ENCODE results near the gene RPS18. TPM values are rescaled to one million over a fixed set of nuclear protein-coding genes. Genes with fewer than 3 reads are reported as not detected.

Gene RPS18
- total and polyA plus RNA-seq, 9 of the 15 experiments (the other 6 are each of a cell fraction or from before 2014, with no cell fraction given), result 5,023 to 17,516 (median 8,131) TPM

DNA sequence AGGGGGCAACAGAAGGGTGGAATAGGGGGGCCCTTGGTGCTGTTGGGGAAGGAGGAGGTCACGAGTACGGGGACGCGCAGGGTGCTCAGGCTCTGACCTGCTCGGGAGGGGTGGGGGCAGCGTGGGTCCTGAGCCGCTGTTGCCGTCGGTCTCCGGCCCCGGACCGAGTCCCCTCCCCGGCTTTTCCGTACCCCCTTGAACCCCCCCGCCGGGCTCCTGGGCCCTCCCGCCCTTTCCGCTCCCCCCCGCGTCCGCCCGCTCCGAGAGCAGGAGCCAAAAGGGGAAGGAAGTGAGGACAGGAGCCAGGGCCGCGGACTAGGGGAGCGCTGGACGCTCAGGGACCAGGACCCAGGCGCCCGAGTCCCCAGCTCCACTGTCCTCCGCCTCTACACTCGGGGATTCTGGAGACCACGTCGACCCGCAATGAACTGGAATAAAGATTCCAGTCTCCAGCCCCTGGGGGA, 26.9 kb downstream of the RPS18 start, which contains the start of gene RGL2 (continued):
- TF ChIP-seq, protein P1, sequence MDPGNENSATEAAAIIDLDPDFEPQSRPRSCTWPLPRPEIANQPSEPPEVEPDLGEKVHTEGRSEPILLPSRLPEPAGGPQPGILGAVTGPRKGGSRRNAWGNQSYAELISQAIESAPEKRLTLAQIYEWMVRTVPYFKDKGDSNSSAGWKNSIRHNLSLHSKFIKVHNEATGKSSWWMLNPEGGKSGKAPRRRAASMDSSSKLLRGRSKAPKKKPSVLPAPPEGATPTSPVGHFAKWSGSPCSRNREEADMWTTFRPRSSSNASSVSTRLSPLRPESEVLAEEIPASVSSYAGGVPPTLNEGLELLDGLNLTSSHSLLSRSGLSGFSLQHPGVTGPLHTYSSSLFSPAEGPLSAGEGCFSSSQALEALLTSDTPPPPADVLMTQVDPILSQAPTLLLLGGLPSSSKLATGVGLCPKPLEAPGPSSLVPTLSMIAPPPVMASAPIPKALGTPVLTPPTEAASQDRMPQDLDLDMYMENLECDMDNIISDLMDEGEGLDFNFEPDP (CRISPR knock-in tag; IDR thresholded peaks at IDR 0.05), result 0 out of 2 replicates have a peak, but pooled peaks have one; percentile 75
- TF ChIP-seq CHD1 (IDR thresholded peaks at IDR 0.05; ENCODE audit: low read length) (no peak), GABPA (tag; conservative IDR thresholded peaks at IDR 0.05; ENCODE audit: low read depth) (no peak), KLF16 (IDR thresholded peaks at IDR 0.05) (no peak), SIRT6 (IDR thresholded peaks at IDR 0.05; ENCODE audit: low read depth, low read length) (no peak), MCM3 (IDR thresholded peaks at IDR 0.05) (no peak), ZKSCAN3 (CRISPR knock-in tag; IDR thresholded peaks at IDR 0.05) (no peak), NFRKB (IDR thresholded peaks at IDR 0.05; ENCODE audit: low read depth) (no peak), PHF21A (IDR thresholded peaks at IDR 0.05; ENCODE audit: borderline replicate concordance, low read depth) (no peak), PHB (CRISPR knock-in tag; IDR thresholded peaks at IDR 0.05) (peak; percentile 92), ZNF311 (CRISPR knock-in tag; IDR thresholded peaks at IDR 0.05) (no peak)
- TF ChIP-seq, protein P2, sequence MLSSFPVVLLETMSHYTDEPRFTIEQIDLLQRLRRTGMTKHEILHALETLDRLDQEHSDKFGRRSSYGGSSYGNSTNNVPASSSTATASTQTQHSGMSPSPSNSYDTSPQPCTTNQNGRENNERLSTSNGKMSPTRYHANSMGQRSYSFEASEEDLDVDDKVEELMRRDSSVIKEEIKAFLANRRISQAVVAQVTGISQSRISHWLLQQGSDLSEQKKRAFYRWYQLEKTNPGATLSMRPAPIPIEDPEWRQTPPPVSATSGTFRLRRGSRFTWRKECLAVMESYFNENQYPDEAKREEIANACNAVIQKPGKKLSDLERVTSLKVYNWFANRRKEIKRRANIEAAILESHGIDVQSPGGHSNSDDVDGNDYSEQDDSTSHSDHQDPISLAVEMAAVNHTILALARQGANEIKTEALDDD (IDR thresholded peaks at IDR 0.05), result 0 out of 2 replicates have a peak, but pooled peaks have one; percentile 3
- TF ChIP-seq, protein P3, sequence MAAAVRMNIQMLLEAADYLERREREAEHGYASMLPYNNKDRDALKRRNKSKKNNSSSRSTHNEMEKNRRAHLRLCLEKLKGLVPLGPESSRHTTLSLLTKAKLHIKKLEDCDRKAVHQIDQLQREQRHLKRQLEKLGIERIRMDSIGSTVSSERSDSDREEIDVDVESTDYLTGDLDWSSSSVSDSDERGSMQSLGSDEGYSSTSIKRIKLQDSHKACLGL (CRISPR knock-in tag; IDR thresholded peaks at IDR 0.05; ENCODE audit: borderline replicate concordance, poor library complexity, severe bottlenecking), result no peak
- TF ChIP-seq, protein P4, sequence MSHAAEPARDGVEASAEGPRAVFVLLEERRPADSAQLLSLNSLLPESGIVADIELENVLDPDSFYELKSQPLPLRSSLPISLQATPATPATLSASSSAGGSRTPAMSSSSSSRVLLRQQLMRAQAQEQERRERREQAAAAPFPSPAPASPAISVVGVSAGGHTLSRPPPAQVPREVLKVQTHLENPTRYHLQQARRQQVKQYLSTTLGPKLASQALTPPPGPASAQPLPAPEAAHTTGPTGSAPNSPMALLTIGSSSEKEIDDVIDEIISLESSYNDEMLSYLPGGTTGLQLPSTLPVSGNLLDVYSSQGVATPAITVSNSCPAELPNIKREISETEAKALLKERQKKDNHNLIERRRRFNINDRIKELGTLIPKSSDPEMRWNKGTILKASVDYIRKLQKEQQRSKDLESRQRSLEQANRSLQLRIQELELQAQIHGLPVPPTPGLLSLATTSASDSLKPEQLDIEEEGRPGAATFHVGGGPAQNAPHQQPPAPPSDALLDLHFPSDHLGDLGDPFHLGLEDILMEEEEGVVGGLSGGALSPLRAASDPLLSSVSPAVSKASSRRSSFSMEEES (CRISPR knock-in tag; IDR thresholded peaks at IDR 0.05), result no peak
- TF ChIP-seq, protein P5, sequence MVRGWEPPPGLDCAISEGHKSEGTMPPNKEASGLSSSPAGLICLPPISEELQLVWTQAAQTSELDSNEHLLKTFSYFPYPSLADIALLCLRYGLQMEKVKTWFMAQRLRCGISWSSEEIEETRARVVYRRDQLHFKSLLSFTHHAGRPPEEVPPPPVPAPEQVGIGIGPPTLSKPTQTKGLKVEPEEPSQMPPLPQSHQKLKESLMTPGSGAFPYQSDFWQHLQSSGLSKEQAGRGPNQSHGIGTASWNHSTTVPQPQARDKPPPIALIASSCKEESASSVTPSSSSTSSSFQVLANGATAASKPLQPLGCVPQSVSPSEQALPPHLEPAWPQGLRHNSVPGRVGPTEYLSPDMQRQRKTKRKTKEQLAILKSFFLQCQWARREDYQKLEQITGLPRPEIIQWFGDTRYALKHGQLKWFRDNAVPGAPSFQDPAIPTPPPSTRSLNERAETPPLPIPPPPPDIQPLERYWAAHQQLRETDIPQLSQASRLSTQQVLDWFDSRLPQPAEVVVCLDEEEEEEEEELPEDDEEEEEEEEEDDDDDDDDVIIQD (CRISPR knock-in tag; IDR thresholded peaks at IDR 0.05), result no peak
- TF ChIP-seq, protein P6, sequence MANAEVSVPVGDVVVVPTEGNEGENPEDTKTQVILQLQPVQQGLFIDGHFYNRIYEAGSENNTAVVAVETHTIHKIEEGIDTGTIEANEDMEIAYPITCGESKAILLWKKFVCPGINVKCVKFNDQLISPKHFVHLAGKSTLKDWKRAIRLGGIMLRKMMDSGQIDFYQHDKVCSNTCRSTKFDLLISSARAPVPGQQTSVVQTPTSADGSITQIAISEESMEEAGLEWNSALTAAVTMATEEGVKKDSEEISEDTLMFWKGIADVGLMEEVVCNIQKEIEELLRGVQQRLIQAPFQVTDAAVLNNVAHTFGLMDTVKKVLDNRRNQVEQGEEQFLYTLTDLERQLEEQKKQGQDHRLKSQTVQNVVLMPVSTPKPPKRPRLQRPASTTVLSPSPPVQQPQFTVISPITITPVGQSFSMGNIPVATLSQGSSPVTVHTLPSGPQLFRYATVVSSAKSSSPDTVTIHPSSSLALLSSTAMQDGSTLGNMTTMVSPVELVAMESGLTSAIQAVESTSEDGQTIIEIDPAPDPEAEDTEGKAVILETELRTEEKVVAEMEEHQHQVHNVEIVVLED (CRISPR knock-in tag; IDR thresholded peaks at IDR 0.05), result 0 out of 2 replicates have a peak, but pooled peaks have one; percentile 37
- TF ChIP-seq, protein P7, sequence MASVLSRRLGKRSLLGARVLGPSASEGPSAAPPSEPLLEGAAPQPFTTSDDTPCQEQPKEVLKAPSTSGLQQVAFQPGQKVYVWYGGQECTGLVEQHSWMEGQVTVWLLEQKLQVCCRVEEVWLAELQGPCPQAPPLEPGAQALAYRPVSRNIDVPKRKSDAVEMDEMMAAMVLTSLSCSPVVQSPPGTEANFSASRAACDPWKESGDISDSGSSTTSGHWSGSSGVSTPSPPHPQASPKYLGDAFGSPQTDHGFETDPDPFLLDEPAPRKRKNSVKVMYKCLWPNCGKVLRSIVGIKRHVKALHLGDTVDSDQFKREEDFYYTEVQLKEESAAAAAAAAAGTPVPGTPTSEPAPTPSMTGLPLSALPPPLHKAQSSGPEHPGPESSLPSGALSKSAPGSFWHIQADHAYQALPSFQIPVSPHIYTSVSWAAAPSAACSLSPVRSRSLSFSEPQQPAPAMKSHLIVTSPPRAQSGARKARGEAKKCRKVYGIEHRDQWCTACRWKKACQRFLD (CRISPR knock-in tag; IDR thresholded peaks at IDR 0.05), result no peak; the same call in 1 of the 2 replicates
- TF ChIP-seq, protein P8, sequence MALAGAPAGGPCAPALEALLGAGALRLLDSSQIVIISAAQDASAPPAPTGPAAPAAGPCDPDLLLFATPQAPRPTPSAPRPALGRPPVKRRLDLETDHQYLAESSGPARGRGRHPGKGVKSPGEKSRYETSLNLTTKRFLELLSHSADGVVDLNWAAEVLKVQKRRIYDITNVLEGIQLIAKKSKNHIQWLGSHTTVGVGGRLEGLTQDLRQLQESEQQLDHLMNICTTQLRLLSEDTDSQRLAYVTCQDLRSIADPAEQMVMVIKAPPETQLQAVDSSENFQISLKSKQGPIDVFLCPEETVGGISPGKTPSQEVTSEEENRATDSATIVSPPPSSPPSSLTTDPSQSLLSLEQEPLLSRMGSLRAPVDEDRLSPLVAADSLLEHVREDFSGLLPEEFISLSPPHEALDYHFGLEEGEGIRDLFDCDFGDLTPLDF (CRISPR knock-in tag; IDR thresholded peaks at IDR 0.05), result no peak

Measured in K562 (cell line).